Breast epithelium (tissue), 3 donors: Measurements from ENCODE around the gene SNRPD3.

Experiments
- CTCF ChIP-seq, 3 donors: fragments of 450-650 bp; IDR thresholded peaks; one replicate each; pipeline ENCODE4 v1.5.1; 2016 to 2017; ENCODE audit warnings: antibody characterized with exemption in 3 of 3, mild to moderate bottlenecking in 3 of 3, moderate library complexity in 3 of 3
- POLR2A ChIP-seq: fragments of 450-650 bp; IDR thresholded peaks from one replicate; pipeline ENCODE4 v1.6.1; 2016; ENCODE audit warnings: antibody characterized with exemption, mild to moderate bottlenecking, moderate library complexity

GRCh38 chr22:24517446-24517845 lies 38.4 kb upstream of the SNRPD3 start:
- TF ChIP-seq CTCF (IDR thresholded peaks at IDR 0.05) (no peak), POLR2A (no peak)
